ENCODE measurements around the gene RPS24.

- TF ChIP-seq EZH2 (IDR thresholded peaks at IDR 0.05): no peak
- no peak for TF ChIP-seq POLR2AphosphoS5 (IDR thresholded peaks at IDR 0.05; ENCODE audit: borderline replicate concordance, low read depth, low read length)
These were observed 38.8 kb downstream of the RPS24 start for GRCh38 chr10:78072504-78072903.
